SK-MEL-5 (cell line): ENCODE measurements around the gene CDK8. TPM values are rescaled to one million over a fixed set of nuclear protein-coding genes. Genes with fewer than 3 reads are reported as not detected.
A peak's percentile ranks its signal among the peaks of the same experiment; 100 is the strongest.

ENCODE experiments used
- DNase-seq: peaks from one replicate; pipeline ENCODE4 v3.0.0-alpha.2; 2016; ENCODE audit warnings: low read depth, low spot score
- in situ Hi-C: cut with HindIII; loops from 2 replicates; pipeline ENCODE4 v1.10.0; 2016; ENCODE audit warnings: low sequenced_read_pairs, high pct_unique_total_duplicates, low pct_unique_long_range_greater_than_20kb
- total RNA-seq: library from RNA; depleted of rRNA; stranded (reverse); fragments of >200 nt; shearing (Covaris generic); gene quantifications from 2 replicates; pipeline ENCODE4 v1.2.3, GENCODE V29; 2014

Gene CDK8
- total RNA-seq, 1 experiment from 2014 or later: 24.6 TPM

GRCh38 chr13:26340807-26341206 lies 86.9 kb downstream of the CDK8 start:
- in situ Hi-C loops: no loop called here
- no peak for DNase-seq

GRCh38 chr13:26342898-26343297 lies 89.0 kb downstream of the CDK8 start:
- no peak for DNase-seq
- in situ Hi-C loops: no loop called here

GRCh38 chr13:26343816-26344215 lies 89.9 kb downstream of the CDK8 start:
- no peak for DNase-seq
- in situ Hi-C loops: no loop called here

- in situ Hi-C loops: no loop called here
- no peak for DNase-seq
Observed at GRCh38 chr13:26344980-26345379, 91.1 kb downstream of the CDK8 start.

GRCh38 chr13:26348966-26349365 lies 95.0 kb downstream of the CDK8 start:
- no peak for DNase-seq

GRCh38 chr13:26362261-26362660 lies 108.3 kb downstream of the CDK8 start:
- in situ Hi-C loops: no loop called here
- no peak for DNase-seq

More at GRCh38 chr13:26348966-26349365, 95.0 kb downstream of the CDK8 start:
- in situ Hi-C loops: no loop called here

GRCh38 chr13:26370553-26370952 lies 116.6 kb downstream of the CDK8 start:
- in situ Hi-C loops: no loop called here
- DNase-seq: no peak

GRCh38 chr13:26372747-26373146 lies 118.8 kb downstream of the CDK8 start:
- in situ Hi-C loops: no loop called here

GRCh38 chr13:26376430-26376829 lies 122.5 kb downstream of the CDK8 start:
- DNase-seq: no peak
- in situ Hi-C loops: no loop called here

More at GRCh38 chr13:26372747-26373146, 118.8 kb downstream of the CDK8 start:
- DNase-seq: no peak

- peak; percentile 57 for DNase-seq
- in situ Hi-C loops: no loop called here
Observed at GRCh38 chr13:26377038-26377437, 123.1 kb downstream of the CDK8 start.

- in situ Hi-C loops: no loop called here
Observed at GRCh38 chr13:26378116-26378515, 124.2 kb downstream of the CDK8 start.

GRCh38 chr13:26379831-26380230 lies 125.9 kb downstream of the CDK8 start:
- DNase-seq: no peak
- in situ Hi-C loops: no loop called here

More at GRCh38 chr13:26378116-26378515, 124.2 kb downstream of the CDK8 start:
- DNase-seq: no peak

GRCh38 chr13:26380930-26381329 lies 127.0 kb downstream of the CDK8 start:
- no peak for DNase-seq
- in situ Hi-C loops: no loop called here

- no peak for DNase-seq
- in situ Hi-C loops: no loop called here
Observed at GRCh38 chr13:26382366-26382765, 128.4 kb downstream of the CDK8 start.

GRCh38 chr13:26382835-26383234 lies 128.9 kb downstream of the CDK8 start:
- in situ Hi-C loops: no loop called here

GRCh38 chr13:26384587-26384986 lies 130.7 kb downstream of the CDK8 start:
- in situ Hi-C loops: no loop called here
- no peak for DNase-seq

More at GRCh38 chr13:26382835-26383234, 128.9 kb downstream of the CDK8 start:
- DNase-seq: no peak

- in situ Hi-C loops: no loop called here
- no peak for DNase-seq
Observed at GRCh38 chr13:26386026-26386425, 132.1 kb downstream of the CDK8 start.

- in situ Hi-C loops: no loop called here
- no peak for DNase-seq
Observed at GRCh38 chr13:26390203-26390602, 136.3 kb downstream of the CDK8 start.

GRCh38 chr13:26400545-26400944 lies 146.6 kb downstream of the CDK8 start:
- in situ Hi-C loops: no loop called here
- DNase-seq: no peak

GRCh38 chr13:26401069-26401468 lies 147.1 kb downstream of the CDK8 start:
- DNase-seq: no peak
- in situ Hi-C loops: no loop called here
